Measurements from ENCODE around the gene VPS26B. TPM values are rescaled to one million over a fixed set of nuclear protein-coding genes. Genes with fewer than 3 reads are reported as not detected.

Gene VPS26B
- total and polyA plus RNA-seq, 2 donors (not counting 3 experiments of a cell fraction or from before 2014, with no cell fraction given): 40.2 to 53.1 TPM

DNA sequence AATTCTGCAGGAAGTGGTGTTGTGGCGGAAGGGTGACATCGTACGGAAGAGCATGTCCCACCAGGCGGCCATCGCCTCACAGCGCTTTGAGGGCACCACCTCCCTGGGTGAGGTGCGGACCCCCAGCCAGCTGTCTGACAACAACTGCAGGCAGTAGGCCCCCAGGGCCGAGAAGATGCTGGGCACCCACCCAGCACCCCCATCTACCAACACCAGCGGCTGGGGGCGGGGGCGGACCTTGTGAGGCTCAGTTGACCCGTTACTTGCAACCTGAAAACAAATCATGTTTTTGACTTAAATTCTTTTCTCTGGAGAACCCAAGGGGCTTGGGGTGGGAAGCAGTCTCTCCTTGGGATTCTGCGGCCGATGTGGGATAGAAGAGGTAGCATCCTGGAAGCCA, 21.0 kb downstream of the VPS26B start:
- H3K9me1 ChIP-seq (replicated peaks; ENCODE audit: control insufficient read depth, extremely low read depth, insufficient read depth, low read length): no peaks in the 10 kb centered on the region
- TF ChIP-seq, protein P1, sequence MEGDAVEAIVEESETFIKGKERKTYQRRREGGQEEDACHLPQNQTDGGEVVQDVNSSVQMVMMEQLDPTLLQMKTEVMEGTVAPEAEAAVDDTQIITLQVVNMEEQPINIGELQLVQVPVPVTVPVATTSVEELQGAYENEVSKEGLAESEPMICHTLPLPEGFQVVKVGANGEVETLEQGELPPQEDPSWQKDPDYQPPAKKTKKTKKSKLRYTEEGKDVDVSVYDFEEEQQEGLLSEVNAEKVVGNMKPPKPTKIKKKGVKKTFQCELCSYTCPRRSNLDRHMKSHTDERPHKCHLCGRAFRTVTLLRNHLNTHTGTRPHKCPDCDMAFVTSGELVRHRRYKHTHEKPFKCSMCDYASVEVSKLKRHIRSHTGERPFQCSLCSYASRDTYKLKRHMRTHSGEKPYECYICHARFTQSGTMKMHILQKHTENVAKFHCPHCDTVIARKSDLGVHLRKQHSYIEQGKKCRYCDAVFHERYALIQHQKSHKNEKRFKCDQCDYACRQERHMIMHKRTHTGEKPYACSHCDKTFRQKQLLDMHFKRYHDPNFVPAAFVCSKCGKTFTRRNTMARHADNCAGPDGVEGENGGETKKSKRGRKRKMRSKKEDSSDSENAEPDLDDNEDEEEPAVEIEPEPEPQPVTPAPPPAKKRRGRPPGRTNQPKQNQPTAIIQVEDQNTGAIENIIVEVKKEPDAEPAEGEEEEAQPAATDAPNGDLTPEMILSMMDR (IDR thresholded peaks at IDR 0.05; ENCODE audit: extremely low read depth in 1 of 2, insufficient read depth in 1 of 2, low read depth in 1 of 2, low read length in 2 of 2): no peak
- TF ChIP-seq FOS (IDR thresholded peaks at IDR 0.05; ENCODE audit: borderline replicate concordance, insufficient read depth, low read length) (no peak), EZH2 (IDR thresholded peaks at IDR 0.05; ENCODE audit: borderline replicate concordance, low read depth, low read length, severe bottlenecking) (no peak), JUN (IDR thresholded peaks at IDR 0.05; ENCODE audit: borderline replicate concordance, insufficient read depth, insufficient read length, low read depth) (no peak), POLR2AphosphoS5 (IDR thresholded peaks at IDR 0.05; ENCODE audit: insufficient read depth, low read depth, low read length) (no peak), POLR2A (IDR thresholded peaks at IDR 0.05; ENCODE audit: low read depth, low read length) (no peak), MYC (IDR thresholded peaks at IDR 0.05; ENCODE audit: low read depth, low read length) (no peak)
- TF ChIP-seq, protein P2, sequence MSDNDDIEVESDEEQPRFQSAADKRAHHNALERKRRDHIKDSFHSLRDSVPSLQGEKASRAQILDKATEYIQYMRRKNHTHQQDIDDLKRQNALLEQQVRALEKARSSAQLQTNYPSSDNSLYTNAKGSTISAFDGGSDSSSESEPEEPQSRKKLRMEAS (IDR thresholded peaks at IDR 0.05; ENCODE audit: insufficient read depth, insufficient read length): no peak
- intact Hi-C loops (cut with micrococcal nuclease): no loop called here

More for the DNA sequence above, 21.0 kb downstream of the VPS26B start:
- Histone ChIP-seq H3K36me3 (ENCODE audit: control insufficient read depth in 2 of 2, extremely low read depth in 1 of 2, insufficient read depth in 2 of 2, low read length in 2 of 2) (peaks cover 5 to 51% of the 10 kb centered on the region in 2 experiments), H3K27me3 (ENCODE audit: control insufficient read depth in 2 of 2, insufficient read depth in 2 of 2, low read length in 2 of 2) (no peaks in the 10 kb centered on the region), H4K20me1 (replicated peaks; ENCODE audit: control insufficient read depth, extremely low read depth, insufficient read depth, low read length) (no peaks in the 10 kb centered on the region), H2AFZ (ENCODE audit: low read depth, low read length) (no peak overlapping the region), H3K4me1 (ENCODE audit: control insufficient read depth, extremely low read depth, insufficient read depth, low read length) (no peaks in the 10 kb centered on the region), H3K9me3 (replicated peaks; ENCODE audit: control insufficient read depth, insufficient read depth, low read length) (no peaks in the 10 kb centered on the region), H3K4me2 (ENCODE audit: insufficient read depth, low read length) (no peak overlapping the region), H3K4me3 (replicated peaks in 1 of 3; ENCODE audit: insufficient read depth in 1 of 3, low read depth in 1 of 3, low read length in 3 of 3) (no peak overlapping the region), H3K9ac (replicated peaks; ENCODE audit: extremely low read depth, insufficient read depth, low read length) (no peak overlapping the region), H3K79me2 (ENCODE audit: control insufficient read depth, insufficient read depth, low read length) (no peaks in the 10 kb centered on the region), H3K27ac (ENCODE audit: insufficient read depth, low read depth, low read length) (no peak overlapping the region)
- dilution Hi-C loops (cut with MboI; ENCODE audit: extremely low pct_ligation_motif_present, low sequenced_read_pairs): no loop called here
- DNase-seq (ENCODE audit: low read depth, low spot score) (no peak), FAIRE-seq (no peak)
- CTCF ChIA-PET: interaction anchor here (1.0 to 2.4 kb wide), 5 partner anchors 20 to 318 kb away, joined by 3 to 21 read pairs (median 9); partner anchors contain the start of genes NCAPD3 and VPS26B
- no TSS peak for BruUV-seq (replicated peaks)
- POLR2A ChIA-PET: no interaction called here
